GM10847 (cell line): Measurements from ENCODE around the gene FADS6.

Source experiments
- POLR2A ChIP-seq: IDR thresholded peaks from 2 replicates; pipeline ENCODE4 v1.6.1; 2011; ENCODE audit not compliant: insufficient read length; ENCODE audit errors: extremely low read depth

Gene FADS6, protein sequence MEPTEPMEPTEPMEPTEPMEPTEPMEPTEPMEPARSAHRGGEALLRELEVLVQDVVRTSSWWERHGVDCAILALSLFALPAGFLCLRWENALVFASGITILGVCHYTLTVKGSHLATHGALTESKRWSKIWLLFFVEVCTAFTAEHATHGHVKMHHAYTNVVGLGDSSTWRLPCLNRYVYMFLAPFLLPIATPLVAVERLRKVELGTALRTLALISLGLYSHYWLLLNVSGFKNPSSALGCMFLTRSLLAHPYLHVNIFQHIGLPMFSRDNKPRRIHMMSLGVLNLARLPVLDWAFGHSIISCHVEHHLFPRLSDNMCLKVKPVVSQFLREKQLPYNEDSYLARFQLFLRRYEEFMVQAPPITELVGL

DNA sequence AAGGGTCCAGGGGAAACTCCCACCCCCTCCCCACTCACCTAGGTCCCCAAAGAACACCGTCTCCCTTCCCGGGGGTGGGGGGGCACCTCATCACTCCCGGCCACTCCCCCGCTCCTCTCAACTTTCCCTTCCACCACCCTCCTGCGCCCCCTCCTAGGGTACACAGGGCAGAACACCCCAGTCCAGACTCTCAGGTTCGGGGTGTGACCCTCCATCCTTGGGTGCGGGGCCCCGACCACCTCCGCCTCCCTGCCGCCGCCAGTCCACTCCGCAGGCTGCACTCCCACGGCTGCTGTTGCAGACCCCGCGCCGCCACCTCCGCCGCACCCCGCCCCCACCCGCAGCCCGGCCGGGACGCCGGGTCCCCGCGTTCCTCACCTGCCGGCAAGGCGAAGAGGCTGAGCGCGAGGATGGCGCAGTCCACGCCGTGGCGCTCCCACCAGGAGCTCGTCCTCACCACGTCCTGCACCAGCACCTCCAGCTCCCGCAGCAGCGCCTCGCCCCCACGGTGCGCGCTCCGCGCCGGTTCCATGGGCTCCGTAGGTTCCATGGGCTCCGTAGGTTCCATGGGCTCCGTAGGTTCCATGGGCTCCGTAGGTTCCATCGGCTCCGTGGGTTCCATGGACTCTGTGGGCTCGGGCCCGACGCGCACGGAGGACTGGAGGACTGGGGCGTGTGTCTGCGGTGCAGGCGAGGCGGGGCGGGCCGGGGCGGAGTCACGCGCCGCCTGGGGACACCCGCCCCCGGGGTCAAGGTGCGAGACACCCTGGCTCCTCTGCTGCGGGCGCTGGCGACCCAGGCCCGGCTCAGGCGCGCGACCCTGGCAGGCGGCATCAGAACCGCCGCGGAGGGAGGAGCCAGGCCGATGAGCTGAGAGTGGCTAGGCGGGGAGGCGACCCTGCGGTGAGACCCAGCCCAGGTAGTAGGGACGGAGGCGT is at the start of gene FADS6:
TSS of gene FADS6 (minus strand) at position 660 of the 938 bp plus-strand sequence. CDS start at position 622, 38 bp downstream.
- TF ChIP-seq POLR2A, result no peak

DNA sequence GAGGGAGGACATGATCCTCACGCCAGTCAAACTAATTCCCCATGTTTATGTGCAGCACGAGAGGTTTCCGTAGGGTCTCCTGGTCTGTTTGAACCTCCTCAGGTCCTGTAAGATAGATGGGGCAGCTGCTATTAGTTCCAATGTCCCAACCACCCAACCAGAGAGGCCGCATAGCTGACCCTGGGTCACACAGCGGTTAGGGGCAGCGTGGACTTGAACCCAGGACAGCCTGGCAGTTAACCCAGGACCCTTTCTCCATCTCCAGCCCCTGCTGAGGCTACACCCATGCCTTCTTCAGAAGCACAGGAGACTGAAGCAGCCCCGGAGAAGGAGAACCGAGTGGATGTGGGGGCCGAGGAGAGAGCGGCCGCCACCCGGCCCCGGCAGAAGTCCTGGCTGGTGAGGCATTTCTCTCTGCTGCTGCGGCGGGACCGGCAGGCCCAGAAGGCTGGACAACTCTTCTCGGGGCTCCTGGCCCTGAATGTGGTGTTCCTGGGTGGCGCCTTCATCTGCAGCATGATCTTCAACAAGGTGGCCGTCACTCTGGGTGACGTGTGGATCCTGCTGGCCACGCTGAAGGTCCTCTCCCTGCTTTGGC is 47.8 kb upstream of the FADS6 start:
- no peak for TF ChIP-seq POLR2A

DNA sequence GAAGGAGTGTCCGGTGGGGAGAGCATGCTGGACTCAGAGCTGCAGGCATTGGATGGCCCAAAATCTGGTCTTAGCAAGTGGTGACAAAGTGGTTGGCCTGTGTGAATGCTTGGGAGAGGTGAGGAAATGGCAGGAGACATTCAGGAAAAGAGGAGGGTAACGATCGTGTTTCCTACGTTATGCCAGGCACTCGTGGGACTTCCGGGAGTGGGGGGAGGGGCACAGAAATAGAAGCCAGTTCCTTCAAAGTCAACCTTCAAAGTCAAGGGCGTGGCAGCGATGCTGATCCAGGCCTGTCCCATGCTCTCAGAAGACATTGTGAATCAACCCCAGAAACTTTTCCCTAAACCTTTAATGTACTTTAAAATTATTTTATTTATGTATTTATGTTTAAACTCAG is 46.1 kb upstream of the FADS6 start:
- TF ChIP-seq POLR2A, result no peak

DNA sequence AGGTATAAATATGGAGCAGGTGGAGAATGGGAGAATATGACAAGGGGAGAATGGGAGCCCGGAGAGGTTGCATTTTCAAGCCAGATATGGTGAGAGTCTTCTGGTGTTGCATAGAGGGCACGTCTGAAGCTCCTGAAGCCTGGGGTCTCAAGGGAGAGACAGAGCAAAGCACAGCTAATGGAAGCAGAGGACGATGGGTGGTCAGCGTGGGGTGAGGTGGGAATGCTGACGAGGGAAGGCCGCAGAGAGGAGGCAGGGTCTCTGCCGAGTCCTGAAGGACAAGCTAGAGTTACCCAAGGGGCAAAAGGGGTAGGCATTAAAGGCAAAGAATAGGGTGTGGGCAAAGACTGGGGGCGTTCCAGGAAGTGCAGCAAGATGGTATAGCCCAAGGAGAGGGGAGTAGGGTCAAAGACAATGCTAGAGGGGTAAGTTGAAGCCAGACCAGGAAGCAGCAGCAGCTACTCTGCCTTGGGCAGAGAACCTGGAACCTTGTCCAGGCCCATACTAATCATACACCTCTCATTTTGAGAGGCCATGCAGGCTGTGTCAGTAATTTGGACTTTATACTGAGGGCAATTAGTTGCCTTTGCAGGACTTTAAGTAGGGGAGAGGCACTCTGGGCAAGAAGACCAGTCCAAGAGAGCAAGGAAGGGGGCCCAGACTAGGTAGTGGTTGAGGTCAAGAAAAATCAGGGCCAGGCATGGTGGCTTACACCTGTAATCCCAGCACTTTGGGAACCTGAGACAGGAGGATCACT is 44.9 kb upstream of the FADS6 start:
- no peak for TF ChIP-seq POLR2A

DNA sequence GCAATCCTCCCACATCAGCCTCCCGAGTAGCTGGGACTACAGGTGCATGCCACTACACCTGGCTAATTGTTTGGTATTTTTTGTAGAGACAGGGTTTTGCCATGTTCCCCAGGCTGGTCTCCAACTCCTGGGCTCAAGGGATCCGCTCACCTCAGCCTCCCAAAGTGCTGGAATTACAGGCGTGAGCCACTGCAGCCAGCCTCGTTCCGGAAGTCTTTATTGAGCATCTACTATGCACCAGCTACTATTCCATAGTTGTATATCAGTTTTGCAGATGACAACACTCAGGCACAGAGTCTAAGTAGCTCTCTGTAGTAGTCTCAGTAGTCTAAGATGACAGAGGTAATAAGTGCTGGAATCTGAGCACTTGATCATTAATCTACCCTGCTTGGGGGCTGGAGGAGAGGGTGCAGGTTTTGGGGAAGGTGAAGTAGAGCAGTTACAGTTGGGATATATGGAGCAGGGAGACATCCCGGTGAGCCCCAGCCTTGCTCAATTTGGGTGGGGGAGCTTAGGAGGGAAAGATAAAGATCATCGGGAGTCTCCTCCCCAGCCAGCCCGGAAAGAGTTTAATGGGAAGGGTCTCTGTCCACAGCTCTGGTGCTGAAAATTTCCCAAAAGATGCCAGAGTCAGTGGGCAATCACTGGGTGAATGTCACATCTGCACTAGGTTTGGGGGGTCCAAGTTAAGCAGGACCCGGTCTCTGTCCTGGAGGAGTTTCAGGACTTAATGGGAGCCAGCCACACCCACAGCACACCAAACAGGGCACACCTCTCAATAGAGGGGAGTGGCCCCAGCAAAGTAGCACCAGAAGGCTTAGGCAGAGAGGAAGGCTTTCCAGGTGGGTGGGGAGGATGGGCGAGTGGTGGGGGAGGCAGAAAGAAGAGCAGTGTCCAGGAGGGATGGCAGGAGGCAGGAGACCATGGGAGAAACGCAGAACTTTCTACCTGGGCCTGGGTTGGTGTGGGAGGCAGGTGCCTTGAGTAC is 43.9 kb upstream of the FADS6 start:
- no peak for TF ChIP-seq POLR2A

DNA sequence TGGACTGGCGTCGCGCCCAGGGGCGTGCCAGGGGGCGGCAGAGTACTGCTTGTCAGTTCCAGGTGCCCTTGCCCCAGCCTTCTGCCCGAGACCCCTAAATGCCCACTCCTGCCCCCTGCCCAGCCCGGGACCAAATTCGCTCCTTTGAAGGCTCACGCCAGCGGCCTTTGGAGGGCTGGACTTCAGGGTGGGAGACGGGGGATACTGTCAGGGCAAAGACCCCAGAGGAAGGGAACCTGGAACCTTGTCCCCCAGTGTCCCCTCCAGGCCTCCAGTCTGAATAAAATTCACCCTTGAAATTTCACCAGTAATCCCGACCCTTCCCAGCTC is 43.0 kb upstream of the FADS6 start:
- no peak for TF ChIP-seq POLR2A

DNA sequence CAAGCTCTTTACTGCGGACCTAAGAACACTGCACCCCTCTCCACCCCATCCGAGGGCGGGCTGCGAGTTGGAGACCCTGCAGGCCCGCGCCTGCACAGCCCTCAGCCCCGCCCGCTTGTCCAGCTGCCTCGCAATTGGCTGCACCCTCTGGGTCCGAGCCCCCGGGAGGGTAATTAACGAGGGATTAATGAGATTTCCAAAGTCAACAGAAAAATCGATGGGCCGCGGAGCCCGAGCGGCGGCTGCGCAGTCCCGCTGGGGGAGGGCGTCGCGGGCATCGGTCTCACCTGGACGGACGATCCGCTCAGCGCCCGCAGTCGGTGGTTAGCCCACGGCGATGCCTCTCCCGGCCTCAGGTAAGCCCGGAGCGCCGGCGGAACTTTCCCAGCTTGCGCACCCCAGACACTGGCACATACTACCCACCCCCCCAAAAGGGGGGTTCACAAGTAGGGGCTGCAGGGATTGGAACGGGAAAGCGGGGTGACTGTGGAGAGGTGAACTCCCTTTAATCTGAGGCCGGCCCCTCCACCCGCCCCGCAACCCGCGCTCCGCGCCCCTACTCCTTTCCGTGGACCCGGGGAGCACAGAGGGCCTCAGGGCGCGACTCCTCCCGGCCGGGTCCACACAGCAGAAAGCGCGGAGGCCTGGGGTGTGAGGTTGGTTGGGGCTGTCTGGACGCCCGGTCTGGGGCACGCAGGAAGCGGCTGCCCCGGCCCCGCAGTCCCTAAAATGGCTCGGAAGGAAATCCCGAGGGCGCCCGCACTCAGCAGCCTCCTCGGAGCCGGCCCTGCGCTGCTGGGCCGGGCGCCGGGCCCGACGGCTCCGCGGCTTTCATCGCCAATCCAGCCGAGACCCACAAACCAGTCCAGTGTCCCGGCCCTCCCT is 42.4 kb upstream of the FADS6 start, which contains the start of gene OTOP3:
TSS of gene OTOP3 (plus strand) at position 314 of the 885 bp plus-strand sequence. CDS start at position 338, 24 bp downstream.
- no peak for TF ChIP-seq POLR2A

DNA sequence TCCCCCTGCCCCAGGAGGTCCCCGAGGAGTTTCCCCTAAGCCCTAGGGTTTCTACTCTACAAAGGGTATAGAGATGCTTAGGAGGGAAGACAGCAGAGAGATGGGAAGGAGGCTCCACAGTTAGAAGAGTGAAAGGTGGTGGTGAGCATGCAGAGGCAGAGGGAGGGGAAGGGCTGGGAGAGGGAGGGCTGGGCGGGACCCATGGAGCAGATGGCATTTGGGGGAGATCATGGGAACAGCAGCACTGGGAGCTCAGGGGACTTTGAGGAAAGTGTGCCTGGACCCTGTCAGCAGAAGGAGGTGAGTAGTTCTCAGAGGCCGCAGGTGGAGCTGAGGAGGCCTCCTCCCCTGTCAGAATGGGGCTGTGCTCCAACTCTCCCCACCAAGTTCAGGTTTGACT is 41.6 kb upstream of the FADS6 start:
- no peak for TF ChIP-seq POLR2A

DNA sequence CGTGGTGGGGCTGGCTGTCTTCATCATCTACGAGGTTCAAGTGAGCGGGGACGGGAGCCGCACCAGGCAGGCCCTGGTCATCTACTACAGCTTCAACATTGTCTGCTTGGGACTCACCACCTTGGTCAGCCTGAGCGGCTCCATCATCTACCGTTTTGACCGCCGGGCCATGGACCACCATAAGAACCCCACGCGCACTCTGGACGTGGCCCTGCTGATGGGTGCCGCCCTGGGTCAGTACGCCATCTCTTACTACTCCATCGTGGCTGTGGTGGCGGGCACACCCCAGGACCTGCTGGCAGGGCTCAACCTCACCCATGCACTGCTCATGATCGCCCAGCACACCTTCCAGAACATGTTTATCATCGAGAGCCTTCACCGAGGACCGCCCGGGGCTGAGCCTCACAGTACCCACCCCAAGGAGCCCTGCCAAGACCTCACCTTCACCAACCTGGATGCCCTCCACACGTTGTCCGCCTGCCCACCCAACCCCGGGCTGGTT is 37.2 kb upstream of the FADS6 start:
- no peak for TF ChIP-seq POLR2A

DNA sequence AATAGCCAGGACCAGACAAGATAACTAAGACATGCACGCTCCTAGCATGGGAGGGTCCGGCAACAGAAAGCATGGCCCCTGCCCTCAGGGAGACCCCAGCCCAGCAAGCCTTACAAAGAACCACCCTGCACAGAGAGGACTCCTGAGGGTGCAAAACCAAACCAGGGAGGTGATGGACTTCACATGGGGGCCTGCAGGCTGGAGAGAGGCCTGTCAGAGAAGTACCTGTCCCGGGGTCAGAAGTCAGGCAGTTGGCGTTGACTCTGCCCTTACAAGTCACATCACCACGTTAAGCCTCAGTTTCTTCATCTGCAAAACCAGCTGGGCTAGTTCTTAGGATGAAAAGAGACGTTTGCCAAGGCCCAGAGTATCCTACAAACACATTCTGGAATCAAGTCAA is 35.4 kb upstream of the FADS6 start:
- no peak for TF ChIP-seq POLR2A

DNA sequence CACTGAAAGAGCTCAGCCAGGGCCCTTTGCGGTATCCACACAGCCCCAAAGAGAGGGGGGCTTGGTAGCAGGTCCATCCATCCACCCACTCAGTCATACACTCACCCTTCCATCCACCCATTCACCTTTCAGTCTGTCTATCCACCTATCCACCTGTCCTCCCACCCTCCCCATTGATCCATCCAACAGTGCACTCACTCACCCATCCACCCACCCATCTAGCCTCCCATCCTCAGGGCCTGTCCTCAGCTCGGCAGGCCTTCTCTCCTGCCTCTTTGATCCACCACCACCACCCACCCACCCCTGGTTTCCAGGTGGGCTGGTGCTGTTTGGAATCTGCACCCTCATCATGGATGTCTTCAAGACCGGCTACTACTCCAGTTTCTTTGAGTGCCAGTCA is 31.8 kb upstream of the FADS6 start:
- no peak for TF ChIP-seq POLR2A

DNA sequence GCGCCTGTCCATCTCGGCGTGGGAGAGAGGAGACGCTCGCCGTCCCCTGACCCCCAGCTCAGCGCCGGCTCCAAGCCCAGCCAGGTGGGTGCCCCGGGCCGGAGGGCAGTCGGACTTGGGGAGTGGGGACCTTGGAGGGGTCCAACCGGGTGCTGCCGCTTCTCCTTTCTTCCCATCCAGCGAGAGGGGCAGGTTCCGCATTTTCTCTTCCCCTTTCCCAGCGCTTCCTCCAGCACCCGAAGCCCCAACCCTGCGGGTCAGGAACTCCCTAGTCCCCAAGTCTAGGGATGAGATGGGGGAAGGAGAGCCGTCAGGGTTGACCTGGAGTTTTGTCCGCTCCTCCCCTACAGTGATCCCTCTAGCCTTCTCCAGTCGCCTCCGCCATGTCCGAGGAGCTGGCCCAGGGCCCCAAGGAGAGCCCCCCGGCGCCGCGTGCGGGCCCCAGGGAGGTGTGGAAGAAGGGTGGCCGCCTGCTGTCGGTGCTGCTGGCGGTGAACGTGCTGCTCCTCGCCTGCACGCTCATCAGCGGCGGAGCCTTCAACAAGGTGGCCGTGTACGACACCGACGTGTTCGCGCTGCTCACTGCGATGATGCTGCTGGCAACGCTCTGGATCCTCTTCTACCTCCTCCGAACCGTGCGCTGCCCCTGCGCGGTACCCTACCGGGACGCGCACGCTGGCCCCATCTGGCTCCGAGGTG is 31.0 kb upstream of the FADS6 start, which contains the start of gene OTOP2:
TSS of gene OTOP2 (plus strand) at position 24 of the 699 bp plus-strand sequence. CDS start at position 384, 360 bp downstream.
- no peak for TF ChIP-seq POLR2A
